Measurements from ENCODE around the gene ZBED4.

- TF ChIP-seq EZH2 (IDR thresholded peaks at IDR 0.05), result no peak
- TF ChIP-seq POLR2A (IDR thresholded peaks at IDR 0.05; ENCODE audit: borderline replicate concordance, extremely low read depth, insufficient read depth, insufficient read length), result no peak
- peak; percentile 97 for TF ChIP-seq RAD21 (IDR thresholded peaks at IDR 0.05; ENCODE audit: low read depth)
- TF ChIP-seq CTCF (IDR thresholded peaks at IDR 0.05 in 2 of 3, conservative IDR thresholded peaks at IDR 0.05 in 1 of 3; ENCODE audit: borderline replicate concordance in 1 of 3, insufficient read depth in 1 of 3, low read depth in 2 of 3, low read length in 2 of 3), result peak; percentile 76 to 94 (median 82)
- no peak for TF ChIP-seq ZFX (IDR thresholded peaks at IDR 0.05)
- no peak for TF ChIP-seq ZBTB33 (IDR thresholded peaks at IDR 0.05; ENCODE audit: extremely low read depth, insufficient replicate concordance, low read length)
- no peak for TF ChIP-seq POLR2AphosphoS5 (IDR thresholded peaks at IDR 0.05; ENCODE audit: low read depth, low read length)
- no peak for TF ChIP-seq REST (IDR thresholded peaks at IDR 0.05; ENCODE audit: low read depth)
- TF ChIP-seq EGR1 (IDR thresholded peaks at IDR 0.05; ENCODE audit: low read depth), result no peak
- TF ChIP-seq EZH2phosphoT487 (IDR thresholded peaks at IDR 0.05; ENCODE audit: borderline replicate concordance), result no peak
- no peak for TF ChIP-seq TCF7L2 (IDR thresholded peaks at IDR 0.05; ENCODE audit: borderline replicate concordance, extremely low read depth, insufficient read depth, insufficient read length)
- no peak for TF ChIP-seq ZNF274 (IDR thresholded peaks at IDR 0.05; ENCODE audit: low read depth, low read length)
- no peak for TF ChIP-seq JUND (IDR thresholded peaks at IDR 0.05)
- no peak; the same call in 1 of the 2 replicates for TF ChIP-seq MAX (IDR thresholded peaks at IDR 0.05)
Observed at GRCh38 chr22:49930596-49931412, 77.2 kb downstream of the ZBED4 start.
